Keratinocyte (primary cell): Measurements from ENCODE around the gene ALK. TPM values are rescaled to one million over a fixed set of nuclear protein-coding genes. Genes with fewer than 3 reads are reported as not detected.

Source experiments
- DNase-seq: peaks from one replicate; pipeline ENCODE4 v3.0.0-alpha.2; 2011; ENCODE audit warnings: low read depth, missing footprints, low spot score
- FAIRE-seq: peaks from 2 replicates; lab custom pipeline; 2011; peaks lifted over from hg19 to GRCh38; lab: Jason Lieb, UNC
- H2AFZ ChIP-seq: 2 replicates; pipeline ENCODE4 v1.6.0; 2012; ENCODE audit warnings: low read length, control low read depth, inconsistent platforms; ENCODE audit not compliant: control insufficient read depth
- H3K27ac ChIP-seq: 2 replicates; pipeline ENCODE4 v1.5.1; 2011; ENCODE audit warnings: low read length; ENCODE audit not compliant: control insufficient read depth, insufficient read depth
- H3K27me3 ChIP-seq: 3 replicates; pipeline ENCODE4 v1.6.0; 2011; ENCODE audit warnings: low read length; ENCODE audit not compliant: control insufficient read depth, insufficient read depth; ENCODE audit errors: extremely low read depth
- H3K36me3 ChIP-seq, 2 experiments: 2 replicates in 1 of 2; 3 replicates in 1 of 2; pipeline ENCODE4 v1.5.1; 2011; ENCODE audit warnings: low read length in 2 of 2, mild to moderate bottlenecking in 1 of 2; ENCODE audit not compliant: control insufficient read depth in 2 of 2, insufficient read depth in 2 of 2; ENCODE audit errors: extremely low read depth in 1 of 2
- H3K4me1 ChIP-seq: 3 replicates; pipeline ENCODE4 v1.5.1; 2011; ENCODE audit warnings: low read length; ENCODE audit not compliant: control insufficient read depth, insufficient read depth; ENCODE audit errors: extremely low read depth
- H3K4me2 ChIP-seq: 3 replicates; pipeline ENCODE4 v1.6.0; 2011; ENCODE audit warnings: low read depth, low read length; ENCODE audit not compliant: control insufficient read depth, insufficient read depth; ENCODE audit errors: extremely low read depth
- H3K4me3 ChIP-seq, 3 experiments: fragments of 200-600 bp in 1 of 3; sonication (generic) in 1 of 3; 2 replicates in 2 of 3; 3 replicates in 1 of 3; pipeline ENCODE4 v1.5.1; 2011 to 2016; ENCODE audit warnings: low read length in 3 of 3, mild to moderate bottlenecking in 3 of 3, control low read depth in 2 of 3, inconsistent platforms in 1 of 3, low read depth in 1 of 3, mixed read lengths in 1 of 3, mixed run types in 1 of 3, moderate library complexity in 1 of 3; ENCODE audit not compliant: control insufficient read depth in 2 of 3, insufficient read depth in 2 of 3; ENCODE audit errors: extremely low read depth in 1 of 3
- H3K79me2 ChIP-seq: 2 replicates; pipeline ENCODE4 v1.6.0; 2012; ENCODE audit warnings: low read length; ENCODE audit not compliant: control insufficient read depth, insufficient read depth
- H3K9ac ChIP-seq: 3 replicates; pipeline ENCODE4 v1.6.0; 2011; ENCODE audit warnings: low read length; ENCODE audit not compliant: control insufficient read depth, insufficient read depth; ENCODE audit errors: extremely low read depth
- H3K9me1 ChIP-seq: 3 replicates; pipeline ENCODE4 v1.6.0; 2011; ENCODE audit warnings: low read length; ENCODE audit not compliant: control insufficient read depth, insufficient read depth; ENCODE audit errors: extremely low read depth
- H3K9me3 ChIP-seq: 2 replicates; pipeline ENCODE4 v1.5.1; 2012; ENCODE audit warnings: low read depth, low read length; ENCODE audit not compliant: control insufficient read depth
- H4K20me1 ChIP-seq: 3 replicates; pipeline ENCODE4 v1.6.0; 2011; ENCODE audit warnings: low read length; ENCODE audit not compliant: control insufficient read depth, insufficient read depth; ENCODE audit errors: extremely low read depth
- CTCF ChIP-seq, 3 experiments: IDR thresholded peaks in 1 of 3; conservative IDR thresholded peaks in 1 of 3; optimal IDR thresholded peaks in 1 of 3; 2 replicates in 2 of 3; 3 replicates in 1 of 3; pipeline versions ENCODE3 to v1.5.1; 2011; ENCODE audit warnings: low read length in 3 of 3, mild to moderate bottlenecking in 3 of 3, moderate library complexity in 2 of 3, control low read depth in 1 of 3, inconsistent platforms in 1 of 3; ENCODE audit not compliant: insufficient read depth in 2 of 3; ENCODE audit errors: extremely low read depth in 1 of 3
- EZH2 ChIP-seq: IDR thresholded peaks from one replicate; pipeline ENCODE4 v1.6.1; 2012; ENCODE audit warnings: inconsistent platforms, mild to moderate bottlenecking, low read length, moderate library complexity
- dilution Hi-C: fragments of 300-500 bp; cut with MboI; formaldehyde crosslinking; loops from one replicate; pipeline ENCODE4 v1.7.0; 2020; ENCODE audit warnings: low sequenced_read_pairs; ENCODE audit not compliant: extremely low pct_ligation_motif_present
- polyA plus RNA-seq, 5 experiments: library from polyadenylated mRNA; depleted of rRNA in 3 of 5; stranded (reverse) in 3 of 5; stranded (forward) in 1 of 5; unstranded in 1 of 5; fragments of >200 nt; gene quantifications; 1 replicate in 1 of 5; 2 replicates in 3 of 5; 3 replicates in 1 of 5; pipeline versions ENCODE4 v1.2.1 to v1.2.3, GENCODE V29; 2011 to 2012; ENCODE audit warnings: missing spikeins in 2 of 5, low read depth in 1 of 5, low replicate concordance in 1 of 5

ALK gene
- polyA plus RNA-seq, 1 donor (not counting 4 experiments of a cell fraction or from before 2014, with no cell fraction given), result not detected

GRCh38 chr2:29155578-29155977 is 765.8 kb downstream of the ALK start:
- H3K4me3 ChIP-seq, result no peak overlapping the region
- H3K79me2 ChIP-seq, result no peaks in the 10 kb centered on the region
- no peak for TF ChIP-seq CTCF (optimal IDR thresholded peaks at IDR 0.05 in 1 of 3, IDR thresholded peaks at IDR 0.05 in 1 of 3, conservative IDR thresholded peaks at IDR 0.05 in 1 of 3; ENCODE audit: extremely low read depth in 1 of 3, insufficient read depth in 2 of 3, low read length in 3 of 3)
- no peak overlapping the region for H2AFZ ChIP-seq
- DNase-seq (no peak), FAIRE-seq (no peak)
- no peak overlapping the region for H3K27ac ChIP-seq
- H3K27me3 ChIP-seq, result no peaks in the 10 kb centered on the region
- H3K9ac ChIP-seq, result no peak overlapping the region
- no peak overlapping the region for H3K4me2 ChIP-seq
- H3K4me1 ChIP-seq, result no peaks in the 10 kb centered on the region
- dilution Hi-C loops, result no loop called here
- no peaks in the 10 kb centered on the region for H3K9me1 ChIP-seq
- H3K36me3 ChIP-seq, result peaks cover 20 to 29% of the 10 kb centered on the region in 2 experiments
- H4K20me1 ChIP-seq, result no peaks in the 10 kb centered on the region
- no peaks in the 10 kb centered on the region for H3K9me3 ChIP-seq

DNA sequence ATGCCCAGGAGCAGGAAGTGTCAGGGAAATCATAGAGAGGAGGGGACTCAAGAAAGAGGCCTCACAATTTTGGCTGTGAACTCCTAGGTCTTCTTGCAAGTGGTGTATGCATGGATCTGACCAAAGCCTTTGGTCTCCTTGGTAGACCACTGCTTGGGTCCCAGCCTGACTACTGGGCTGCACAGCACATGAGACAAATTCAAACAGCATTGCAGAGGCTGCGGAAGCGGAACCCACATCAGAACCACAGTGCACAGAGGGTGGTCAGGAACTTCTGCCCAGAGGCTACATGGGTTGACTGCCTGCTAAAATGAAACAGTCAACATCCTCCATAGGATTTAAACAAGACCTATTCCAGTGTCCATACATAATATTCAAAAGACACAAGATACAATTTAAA is 766.8 kb downstream of the ALK start:
- H2AFZ ChIP-seq, result no peak overlapping the region
- FAIRE-seq, result no peak

More for the DNA sequence above, 766.8 kb downstream of the ALK start:
- TF ChIP-seq CTCF (optimal IDR thresholded peaks at IDR 0.05 in 1 of 3, IDR thresholded peaks at IDR 0.05 in 1 of 3, conservative IDR thresholded peaks at IDR 0.05 in 1 of 3; ENCODE audit: extremely low read depth in 1 of 3, insufficient read depth in 2 of 3, low read length in 3 of 3), result no peak
- TF ChIP-seq EZH2, result no peak
- Histone ChIP-seq H3K9me3 (no peaks in the 10 kb centered on the region), H3K4me2 (no peak overlapping the region), H3K4me1 (no peaks in the 10 kb centered on the region), H4K20me1 (no peaks in the 10 kb centered on the region), H3K27me3 (no peaks in the 10 kb centered on the region), H3K4me3 (no peak overlapping the region), H3K9ac (no peak overlapping the region), H3K79me2 (no peaks in the 10 kb centered on the region), H3K27ac (no peak overlapping the region), H3K9me1 (no peaks in the 10 kb centered on the region), H3K36me3 (peaks cover 18 to 34% of the 10 kb centered on the region in 2 experiments)
- dilution Hi-C loops, result no loop called here
- no peak for DNase-seq
